ENCODE data around the gene GPR17.

Gene GPR17

GRCh38 chr2:127681976-127682857, 36.3 kb downstream of the GPR17 start:
- Histone ChIP-seq H3K4me3 (ENCODE audit: low read length) (no peak overlapping the region), H3K36me3 (ENCODE audit: insufficient read depth, low read length) (no peaks in the 10 kb centered on the region), H3K9me3 (ENCODE audit: low read length) (no peaks in the 10 kb centered on the region), H3K4me1 (ENCODE audit: insufficient read depth, low read length) (peaks cover 5% of the 10 kb centered on the region), H3K27me3 (ENCODE audit: insufficient read depth, low read length) (peaks cover 27% of the 10 kb centered on the region), H2AFZ (ENCODE audit: low read depth, low read length) (no peak overlapping the region)

- Histone ChIP-seq H3K4me3 (ENCODE audit: low read length) (no peak overlapping the region), H2AFZ (ENCODE audit: low read depth, low read length) (no peak overlapping the region), H3K4me1 (ENCODE audit: insufficient read depth, low read length) (peaks cover 5% of the 10 kb centered on the region), H3K36me3 (ENCODE audit: insufficient read depth, low read length) (no peaks in the 10 kb centered on the region), H3K27me3 (ENCODE audit: insufficient read depth, low read length) (peaks cover 20% of the 10 kb centered on the region), H3K9me3 (ENCODE audit: low read length) (no peaks in the 10 kb centered on the region)
These were observed 37.1 kb downstream of the GPR17 start for GRCh38 chr2:127683056-127683455.

GRCh38 chr2:127683757-127684156, 37.8 kb downstream of the GPR17 start:
- Histone ChIP-seq H3K4me3 (ENCODE audit: low read length) (no peak overlapping the region), H3K4me1 (ENCODE audit: insufficient read depth, low read length) (peaks cover 5% of the 10 kb centered on the region), H3K36me3 (ENCODE audit: insufficient read depth, low read length) (no peaks in the 10 kb centered on the region), H3K9me3 (ENCODE audit: low read length) (no peaks in the 10 kb centered on the region), H3K27me3 (ENCODE audit: insufficient read depth, low read length) (peaks cover 14% of the 10 kb centered on the region), H2AFZ (ENCODE audit: low read depth, low read length) (no peak overlapping the region)

- H3K4me3 ChIP-seq (ENCODE audit: low read length) = no peak overlapping the region
- H3K36me3 ChIP-seq (ENCODE audit: insufficient read depth, low read length) = no peaks in the 10 kb centered on the region
- peaks cover 3% of the 10 kb centered on the region for H3K9me3 ChIP-seq (ENCODE audit: low read length)
- H2AFZ ChIP-seq (ENCODE audit: low read depth, low read length) = no peak overlapping the region
- no peaks in the 10 kb centered on the region for H3K27me3 ChIP-seq (ENCODE audit: insufficient read depth, low read length)
- H3K4me1 ChIP-seq (ENCODE audit: insufficient read depth, low read length) = peaks cover 5% of the 10 kb centered on the region
These were observed 39.6 kb downstream of the GPR17 start for GRCh38 chr2:127685410-127686080.

GRCh38 chr2:127688405-127688804, 42.5 kb downstream of the GPR17 start:
- Histone ChIP-seq H3K4me1 (ENCODE audit: insufficient read depth, low read length) (no peaks in the 10 kb centered on the region), H3K9me3 (ENCODE audit: low read length) (peaks cover 3% of the 10 kb centered on the region), H3K36me3 (ENCODE audit: insufficient read depth, low read length) (no peaks in the 10 kb centered on the region)

GRCh38 chr2:127690696-127691095, 44.7 kb downstream of the GPR17 start:
- Histone ChIP-seq H3K36me3 (ENCODE audit: insufficient read depth, low read length) (no peaks in the 10 kb centered on the region), H3K9me3 (ENCODE audit: low read length) (peaks cover 3% of the 10 kb centered on the region), H3K27me3 (ENCODE audit: insufficient read depth, low read length) (no peaks in the 10 kb centered on the region), H2AFZ (ENCODE audit: low read depth, low read length) (no peak overlapping the region), H3K4me3 (ENCODE audit: low read length) (no peak overlapping the region), H3K4me1 (ENCODE audit: insufficient read depth, low read length) (no peaks in the 10 kb centered on the region)

More at GRCh38 chr2:127688405-127688804, 42.5 kb downstream of the GPR17 start:
- Histone ChIP-seq H2AFZ (ENCODE audit: low read depth, low read length) (no peak overlapping the region), H3K4me3 (ENCODE audit: low read length) (no peak overlapping the region), H3K27me3 (ENCODE audit: insufficient read depth, low read length) (no peaks in the 10 kb centered on the region)

- no peak overlapping the region for H2AFZ ChIP-seq (ENCODE audit: low read depth, low read length)
- no peak overlapping the region for H3K4me3 ChIP-seq (ENCODE audit: low read length)
- H3K27me3 ChIP-seq (ENCODE audit: insufficient read depth, low read length) = no peaks in the 10 kb centered on the region
- no peaks in the 10 kb centered on the region for H3K36me3 ChIP-seq (ENCODE audit: insufficient read depth, low read length)
- peaks cover 3% of the 10 kb centered on the region for H3K9me3 ChIP-seq (ENCODE audit: low read length)
- H3K4me1 ChIP-seq (ENCODE audit: insufficient read depth, low read length) = no peaks in the 10 kb centered on the region
These were observed 49.0 kb downstream of the GPR17 start for GRCh38 chr2:127694986-127695385.

GRCh38 chr2:127695491-127696472, 49.8 kb downstream of the GPR17 start:
- Histone ChIP-seq H2AFZ (ENCODE audit: low read depth, low read length) (no peak overlapping the region), H3K27me3 (ENCODE audit: insufficient read depth, low read length) (no peaks in the 10 kb centered on the region), H3K9me3 (ENCODE audit: low read length) (no peaks in the 10 kb centered on the region), H3K36me3 (ENCODE audit: insufficient read depth, low read length) (no peaks in the 10 kb centered on the region), H3K4me1 (ENCODE audit: insufficient read depth, low read length) (peaks cover 5% of the 10 kb centered on the region), H3K4me3 (ENCODE audit: low read length) (no peak overlapping the region)

- H3K36me3 ChIP-seq (ENCODE audit: insufficient read depth, low read length) = peaks cover 2% of the 10 kb centered on the region
- no peak overlapping the region for H3K4me3 ChIP-seq (ENCODE audit: low read length)
- H3K9me3 ChIP-seq (ENCODE audit: low read length) = no peaks in the 10 kb centered on the region
- no peak overlapping the region for H2AFZ ChIP-seq (ENCODE audit: low read depth, low read length)
- H3K27me3 ChIP-seq (ENCODE audit: insufficient read depth, low read length) = no peaks in the 10 kb centered on the region
- peaks cover 9% of the 10 kb centered on the region for H3K4me1 ChIP-seq (ENCODE audit: insufficient read depth, low read length)
These were observed 51.7 kb downstream of the GPR17 start for GRCh38 chr2:127697482-127698180.

- Histone ChIP-seq H3K9me3 (ENCODE audit: low read length) (peaks cover 5% of the 10 kb centered on the region), H3K36me3 (ENCODE audit: insufficient read depth, low read length) (peaks cover 11% of the 10 kb centered on the region), H3K4me1 (ENCODE audit: insufficient read depth, low read length) (peaks cover 12% of the 10 kb centered on the region), H3K4me3 (ENCODE audit: low read length) (no peak overlapping the region), H2AFZ (ENCODE audit: low read depth, low read length) (no peak overlapping the region), H3K27me3 (ENCODE audit: insufficient read depth, low read length) (no peaks in the 10 kb centered on the region)
These were observed 52.8 kb downstream of the GPR17 start for GRCh38 chr2:127698553-127699355.

- H3K27me3 ChIP-seq (ENCODE audit: insufficient read depth, low read length) = no peaks in the 10 kb centered on the region
- H3K4me3 ChIP-seq (ENCODE audit: low read length) = peak overlapping the region; percentile 86
- peaks cover 5% of the 10 kb centered on the region for H3K9me3 ChIP-seq (ENCODE audit: low read length)
- H2AFZ ChIP-seq (ENCODE audit: low read depth, low read length) = peak overlapping the region; percentile 41
- peaks cover 23% of the 10 kb centered on the region for H3K36me3 ChIP-seq (ENCODE audit: insufficient read depth, low read length)
- peaks cover 12% of the 10 kb centered on the region for H3K4me1 ChIP-seq (ENCODE audit: insufficient read depth, low read length)
These were observed 54.7 kb downstream of the GPR17 start for GRCh38 chr2:127700527-127701192.

Data from neuron (in vitro differentiated cells).